HL-60 (cell line): ENCODE data around the gene AKAP6.

Source experiments
- DNase-seq, 2 experiments: peaks; one replicate each; pipeline ENCODE4 v3.0.0-alpha.2; 2010 to 2020; ENCODE audit warnings: low read depth in 1 of 2, low spot score in 1 of 2
- H3K27ac ChIP-seq: fragments of 250-450 bp; sonication (Bioruptor Pico); replicated peaks from 2 replicates; pipeline ENCODE4 v1.5.1; 2020; ENCODE audit warnings: mild to moderate bottlenecking, moderate library complexity
- H3K27me3 ChIP-seq: fragments of 250-450 bp; sonication (Bioruptor Pico); 2 replicates; pipeline ENCODE4 v1.5.1; 2021; ENCODE audit warnings: mild to moderate bottlenecking, moderate library complexity; ENCODE audit not compliant: insufficient read depth, poor library complexity, severe bottlenecking
- H3K4me3 ChIP-seq: replicated peaks from 2 replicates; pipeline ENCODE4 v1.5.1; 2011; ENCODE audit warnings: mild to moderate bottlenecking, control low read depth, low read length; ENCODE audit not compliant: insufficient read depth
- GABPA ChIP-seq: IDR thresholded peaks from 2 replicates; pipeline ENCODE4 v1.6.1; 2012; ENCODE audit warnings: low read depth
- POLR2AphosphoS5 ChIP-seq: IDR thresholded peaks from 2 replicates; pipeline ENCODE4 v1.6.1; 2012; ENCODE audit warnings: low read depth
- SPI1 ChIP-seq: IDR thresholded peaks from 2 replicates; pipeline ENCODE4 v1.6.1; 2012; ENCODE audit warnings: low read depth, mild to moderate bottlenecking, borderline replicate concordance
- TF ChIP-seq, protein P1 (sequence below): IDR thresholded peaks from one replicate; pipeline ENCODE4 v1.5.1; 2011; ENCODE audit warnings: low read length, control low read depth, inconsistent platforms; ENCODE audit not compliant: insufficient read depth
- TF ChIP-seq, protein P2 (sequence below): IDR thresholded peaks from 2 replicates; pipeline ENCODE4 v1.6.1; 2012; ENCODE audit warnings: low read depth; ENCODE audit not compliant: insufficient replicate concordance

The AKAP6 gene

DNA sequence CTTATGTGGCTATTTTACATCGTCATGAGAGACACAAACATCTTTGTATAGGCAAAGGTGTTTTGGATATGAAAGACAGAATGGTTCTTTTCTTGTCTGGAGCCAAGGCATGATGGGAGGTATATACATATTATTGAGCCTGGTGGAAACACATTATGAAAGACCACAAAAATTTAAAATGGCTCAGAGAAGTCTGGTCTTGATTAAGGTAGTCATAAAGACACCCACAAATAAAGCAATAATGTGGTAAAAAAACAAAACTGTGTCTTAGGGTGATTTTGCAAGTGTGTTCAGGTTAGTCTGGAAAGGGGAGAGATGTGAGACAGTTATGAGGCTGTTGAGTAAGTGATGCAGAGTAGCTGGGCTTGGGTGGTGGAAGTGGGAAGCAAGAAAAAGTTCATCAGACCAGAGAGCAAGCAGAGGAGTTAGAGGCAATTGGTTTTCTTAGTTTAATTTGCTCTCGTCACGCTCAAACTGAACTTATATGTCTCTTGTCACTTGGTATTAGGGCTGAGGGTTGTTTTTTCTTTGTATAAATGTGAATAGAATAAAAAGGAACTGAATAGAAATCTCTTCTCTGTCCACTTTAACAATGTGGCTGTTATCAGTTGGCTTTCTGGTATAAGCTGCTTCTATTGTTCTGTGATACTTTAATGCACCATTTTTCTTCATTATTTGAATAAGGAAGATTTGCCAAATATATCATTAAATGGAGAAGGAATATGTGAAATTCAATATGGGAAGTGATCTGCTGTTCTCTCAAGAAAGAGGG is 115.0 kb downstream of the AKAP6 start:
- Histone ChIP-seq H3K27ac (no peak overlapping the region), H3K27me3 (no peaks in the 10 kb centered on the region), H3K4me3 (no peak overlapping the region)
- no peak for DNase-seq
- TF ChIP-seq, protein P1, sequence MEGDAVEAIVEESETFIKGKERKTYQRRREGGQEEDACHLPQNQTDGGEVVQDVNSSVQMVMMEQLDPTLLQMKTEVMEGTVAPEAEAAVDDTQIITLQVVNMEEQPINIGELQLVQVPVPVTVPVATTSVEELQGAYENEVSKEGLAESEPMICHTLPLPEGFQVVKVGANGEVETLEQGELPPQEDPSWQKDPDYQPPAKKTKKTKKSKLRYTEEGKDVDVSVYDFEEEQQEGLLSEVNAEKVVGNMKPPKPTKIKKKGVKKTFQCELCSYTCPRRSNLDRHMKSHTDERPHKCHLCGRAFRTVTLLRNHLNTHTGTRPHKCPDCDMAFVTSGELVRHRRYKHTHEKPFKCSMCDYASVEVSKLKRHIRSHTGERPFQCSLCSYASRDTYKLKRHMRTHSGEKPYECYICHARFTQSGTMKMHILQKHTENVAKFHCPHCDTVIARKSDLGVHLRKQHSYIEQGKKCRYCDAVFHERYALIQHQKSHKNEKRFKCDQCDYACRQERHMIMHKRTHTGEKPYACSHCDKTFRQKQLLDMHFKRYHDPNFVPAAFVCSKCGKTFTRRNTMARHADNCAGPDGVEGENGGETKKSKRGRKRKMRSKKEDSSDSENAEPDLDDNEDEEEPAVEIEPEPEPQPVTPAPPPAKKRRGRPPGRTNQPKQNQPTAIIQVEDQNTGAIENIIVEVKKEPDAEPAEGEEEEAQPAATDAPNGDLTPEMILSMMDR: no peak

DNA sequence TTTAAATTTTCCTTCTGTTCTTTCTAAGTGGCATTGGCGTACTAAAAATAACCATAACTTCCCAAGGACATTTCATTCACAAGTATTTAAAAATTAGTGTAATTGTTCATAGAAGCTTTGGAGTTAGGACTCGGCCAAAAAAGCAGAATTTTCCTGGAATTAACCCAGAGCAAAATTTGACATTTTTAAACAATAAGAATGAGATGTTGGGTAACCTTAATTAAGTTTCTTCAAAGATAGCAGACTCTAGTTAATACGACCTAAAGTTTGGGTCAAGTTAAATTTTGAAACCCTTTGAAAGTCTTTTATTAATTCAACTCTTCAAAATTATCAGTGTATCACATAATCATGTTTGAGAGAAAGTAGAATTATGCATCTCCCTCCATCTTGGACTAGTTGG is 118.3 kb downstream of the AKAP6 start:
- H3K4me3 ChIP-seq: no peak overlapping the region

DNA sequence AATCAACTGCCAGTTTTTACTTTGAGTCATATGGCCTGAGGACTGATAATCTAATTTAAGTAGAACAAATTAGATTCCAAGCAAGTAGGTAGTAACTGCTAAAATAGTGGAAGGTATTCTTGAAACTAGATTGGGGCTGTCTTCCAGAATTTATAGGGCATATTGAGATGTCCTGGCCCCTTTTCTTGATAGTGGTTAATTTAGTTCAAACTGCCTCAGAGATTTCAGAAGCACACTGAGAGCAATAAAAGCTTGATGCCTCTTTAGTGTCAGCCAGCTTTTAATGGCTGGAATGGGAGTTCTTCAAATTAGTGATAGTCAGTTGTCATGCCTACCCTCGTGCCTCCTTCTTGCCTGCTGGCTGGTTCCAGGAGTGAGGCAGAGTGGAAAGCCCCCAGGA is 120.5 kb downstream of the AKAP6 start:
- TF ChIP-seq, protein P2, sequence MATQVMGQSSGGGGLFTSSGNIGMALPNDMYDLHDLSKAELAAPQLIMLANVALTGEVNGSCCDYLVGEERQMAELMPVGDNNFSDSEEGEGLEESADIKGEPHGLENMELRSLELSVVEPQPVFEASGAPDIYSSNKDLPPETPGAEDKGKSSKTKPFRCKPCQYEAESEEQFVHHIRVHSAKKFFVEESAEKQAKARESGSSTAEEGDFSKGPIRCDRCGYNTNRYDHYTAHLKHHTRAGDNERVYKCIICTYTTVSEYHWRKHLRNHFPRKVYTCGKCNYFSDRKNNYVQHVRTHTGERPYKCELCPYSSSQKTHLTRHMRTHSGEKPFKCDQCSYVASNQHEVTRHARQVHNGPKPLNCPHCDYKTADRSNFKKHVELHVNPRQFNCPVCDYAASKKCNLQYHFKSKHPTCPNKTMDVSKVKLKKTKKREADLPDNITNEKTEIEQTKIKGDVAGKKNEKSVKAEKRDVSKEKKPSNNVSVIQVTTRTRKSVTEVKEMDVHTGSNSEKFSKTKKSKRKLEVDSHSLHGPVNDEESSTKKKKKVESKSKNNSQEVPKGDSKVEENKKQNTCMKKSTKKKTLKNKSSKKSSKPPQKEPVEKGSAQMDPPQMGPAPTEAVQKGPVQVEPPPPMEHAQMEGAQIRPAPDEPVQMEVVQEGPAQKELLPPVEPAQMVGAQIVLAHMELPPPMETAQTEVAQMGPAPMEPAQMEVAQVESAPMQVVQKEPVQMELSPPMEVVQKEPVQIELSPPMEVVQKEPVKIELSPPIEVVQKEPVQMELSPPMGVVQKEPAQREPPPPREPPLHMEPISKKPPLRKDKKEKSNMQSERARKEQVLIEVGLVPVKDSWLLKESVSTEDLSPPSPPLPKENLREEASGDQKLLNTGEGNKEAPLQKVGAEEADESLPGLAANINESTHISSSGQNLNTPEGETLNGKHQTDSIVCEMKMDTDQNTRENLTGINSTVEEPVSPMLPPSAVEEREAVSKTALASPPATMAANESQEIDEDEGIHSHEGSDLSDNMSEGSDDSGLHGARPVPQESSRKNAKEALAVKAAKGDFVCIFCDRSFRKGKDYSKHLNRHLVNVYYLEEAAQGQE: no peak
- TF ChIP-seq, protein P1: no peak
- TF ChIP-seq POLR2AphosphoS5: no peak
- no peak for TF ChIP-seq SPI1
- TF ChIP-seq GABPA: no peak
- DNase-seq: no peak
- no peak overlapping the region for H3K4me3 ChIP-seq
- H3K27ac ChIP-seq: no peak overlapping the region
- no peaks in the 10 kb centered on the region for H3K27me3 ChIP-seq

More for the DNA sequence above, 118.3 kb downstream of the AKAP6 start:
- Histone ChIP-seq H3K27me3 (no peaks in the 10 kb centered on the region), H3K27ac (no peak overlapping the region)
- TF ChIP-seq, protein P2: no peak
- TF ChIP-seq GABPA (no peak), POLR2AphosphoS5 (no peak), SPI1 (no peak)
- TF ChIP-seq, protein P1: no peak
- DNase-seq: no peak
